Uterus (tissue), 2 donors: ENCODE measurements around the gene HOXA3.

Experiments
- POLR2A ChIP-seq, 2 donors: fragments of 450-650 bp; IDR thresholded peaks; one replicate each; pipeline ENCODE4 v1.6.1; 2016; ENCODE audit warnings: antibody characterized with exemption in 2 of 2, mild to moderate bottlenecking in 1 of 2, moderate library complexity in 1 of 2
- TF ChIP-seq, protein P1 (sequence below), 4 experiments: fragments of 200-600 bp in 2 of 4; fragments of 450-650 bp in 2 of 4; sonication (generic) in 2 of 4; IDR thresholded peaks; one replicate each; pipeline ENCODE4 v1.5.1; 2016 to 2019; ENCODE audit warnings: antibody characterized with exemption in 4 of 4, mild to moderate bottlenecking in 2 of 4, moderate library complexity in 1 of 4

DNA sequence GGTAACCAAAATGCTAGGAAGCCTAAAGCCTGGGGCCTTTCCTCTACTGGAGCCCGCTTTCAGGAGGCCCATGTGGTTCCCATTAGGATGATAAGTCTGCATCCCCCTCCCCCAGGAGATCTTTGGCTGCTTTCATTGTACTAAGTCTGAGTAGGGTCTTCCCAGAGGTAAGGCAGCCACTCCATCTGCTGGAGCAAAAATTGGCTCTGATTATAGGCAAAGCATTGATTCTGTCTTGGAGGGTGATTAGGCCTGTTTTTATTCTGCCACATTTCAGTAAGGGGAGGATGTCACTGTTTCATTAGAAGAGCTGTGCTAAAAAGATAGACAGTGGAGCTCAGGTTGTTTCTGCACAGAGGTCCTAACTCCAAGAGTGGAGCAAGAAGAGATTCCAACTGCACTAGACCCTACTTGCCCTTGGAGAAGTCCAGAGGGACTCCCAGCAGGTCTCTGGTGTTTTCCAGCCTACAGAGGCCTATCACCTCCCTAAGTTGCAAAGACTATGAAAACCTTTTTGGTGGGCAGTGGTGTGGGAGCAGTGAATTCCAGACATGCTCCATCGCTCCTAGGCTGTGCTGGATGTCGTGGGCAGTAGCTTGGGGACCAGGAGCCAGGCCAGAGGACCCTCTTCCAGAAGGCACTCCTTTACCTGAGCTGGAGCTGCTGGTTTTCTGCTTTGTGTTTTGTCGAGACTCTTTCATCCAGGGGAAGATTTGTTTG is 42.8 kb downstream of the HOXA3 start:
- TF ChIP-seq, protein P1, sequence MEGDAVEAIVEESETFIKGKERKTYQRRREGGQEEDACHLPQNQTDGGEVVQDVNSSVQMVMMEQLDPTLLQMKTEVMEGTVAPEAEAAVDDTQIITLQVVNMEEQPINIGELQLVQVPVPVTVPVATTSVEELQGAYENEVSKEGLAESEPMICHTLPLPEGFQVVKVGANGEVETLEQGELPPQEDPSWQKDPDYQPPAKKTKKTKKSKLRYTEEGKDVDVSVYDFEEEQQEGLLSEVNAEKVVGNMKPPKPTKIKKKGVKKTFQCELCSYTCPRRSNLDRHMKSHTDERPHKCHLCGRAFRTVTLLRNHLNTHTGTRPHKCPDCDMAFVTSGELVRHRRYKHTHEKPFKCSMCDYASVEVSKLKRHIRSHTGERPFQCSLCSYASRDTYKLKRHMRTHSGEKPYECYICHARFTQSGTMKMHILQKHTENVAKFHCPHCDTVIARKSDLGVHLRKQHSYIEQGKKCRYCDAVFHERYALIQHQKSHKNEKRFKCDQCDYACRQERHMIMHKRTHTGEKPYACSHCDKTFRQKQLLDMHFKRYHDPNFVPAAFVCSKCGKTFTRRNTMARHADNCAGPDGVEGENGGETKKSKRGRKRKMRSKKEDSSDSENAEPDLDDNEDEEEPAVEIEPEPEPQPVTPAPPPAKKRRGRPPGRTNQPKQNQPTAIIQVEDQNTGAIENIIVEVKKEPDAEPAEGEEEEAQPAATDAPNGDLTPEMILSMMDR (IDR thresholded peaks at IDR 0.05) = no peak
- no peak for TF ChIP-seq POLR2A (IDR thresholded peaks at IDR 0.05)
